ENCODE measurements around the gene XPO4.
"Not testable (repeated sequence)": the region's sequence is repeated elsewhere in the genome, so short reads cannot be mapped to it uniquely, and the experiment has no call there.

Gene XPO4

DNA sequence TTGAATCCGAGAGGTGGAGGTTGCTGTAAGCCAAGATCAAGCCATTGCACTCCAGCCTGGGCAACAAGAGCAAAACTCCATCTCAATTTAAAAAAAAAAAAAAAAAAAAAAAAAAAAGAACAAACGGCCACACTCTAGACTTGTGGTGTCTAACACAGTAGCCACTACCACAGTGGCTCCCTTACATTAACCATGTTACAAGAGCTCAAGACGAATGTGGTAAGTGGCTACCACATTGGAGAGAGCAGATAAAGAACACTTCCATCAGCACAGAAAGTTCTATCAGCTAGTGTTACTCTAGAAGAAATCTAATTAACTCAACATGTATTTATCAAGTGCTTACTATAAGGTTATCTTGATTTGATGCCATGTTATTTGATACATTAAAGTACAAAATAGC is 11.5 kb downstream of the XPO4 start:
- DNase-seq (ENCODE audit: low spot score) = no peak

DNA sequence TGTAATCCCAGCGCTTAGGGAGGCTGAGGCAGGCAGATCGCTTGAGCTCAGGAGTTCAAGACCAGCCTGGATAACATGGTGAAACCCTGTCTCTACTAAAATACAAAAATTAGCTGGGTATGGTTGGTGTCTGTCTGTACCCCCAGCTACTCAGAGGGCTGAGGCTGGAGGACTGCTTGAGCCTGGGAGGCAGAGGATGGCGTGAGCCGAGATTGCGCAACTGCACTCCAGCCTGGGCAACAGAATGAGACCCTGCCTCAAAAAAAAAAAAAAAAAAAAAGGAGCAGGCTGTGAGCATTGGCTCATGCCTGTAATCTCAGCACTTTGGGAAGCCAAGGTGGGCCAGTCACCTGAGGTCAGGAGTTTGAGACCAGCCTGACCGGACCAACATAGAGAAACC is 12.0 kb downstream of the XPO4 start:
- not testable (repeated sequence) for DNase-seq (ENCODE audit: low spot score)

DNA sequence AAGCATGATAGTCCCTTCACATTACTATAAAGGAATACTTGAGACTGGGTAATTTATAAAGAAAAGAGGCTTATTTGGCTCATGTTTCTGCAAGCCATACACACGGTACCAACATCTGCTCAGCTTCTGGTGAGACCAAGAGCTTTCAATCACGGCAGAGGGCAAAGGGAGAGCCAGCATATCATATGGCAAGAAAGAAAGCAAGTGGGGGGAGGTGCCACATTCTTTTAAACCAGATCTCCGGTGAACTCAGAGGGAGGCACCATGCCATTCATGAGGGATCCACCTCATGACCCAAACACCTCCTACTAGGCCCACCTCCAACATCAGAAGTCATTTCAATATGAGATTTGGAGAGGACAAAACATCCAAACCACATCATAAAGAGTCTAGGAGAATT is 20.3 kb downstream of the XPO4 start:
- DNase-seq (ENCODE audit: low spot score) = no peak

DNA sequence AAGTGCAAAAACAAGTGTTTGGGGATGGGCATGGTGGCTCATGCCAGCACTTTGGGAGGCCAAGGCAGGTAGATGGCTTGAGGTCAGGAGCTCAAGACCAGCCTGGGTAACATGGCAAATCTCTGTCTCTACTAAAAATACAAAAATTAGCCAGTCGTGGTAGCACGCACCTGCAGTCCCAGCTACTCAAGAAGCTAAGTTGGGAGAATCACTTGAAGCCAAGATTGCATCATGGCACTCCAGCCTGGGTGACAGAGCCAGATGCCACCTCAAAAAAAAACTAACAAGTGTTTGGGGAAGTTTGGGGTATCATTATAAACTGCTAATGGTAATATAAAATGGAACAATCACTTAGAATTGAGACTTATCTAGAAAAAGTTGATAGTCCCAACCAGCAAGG is 24.6 kb downstream of the XPO4 start:
- DNase-seq (ENCODE audit: low spot score) = no peak

DNA sequence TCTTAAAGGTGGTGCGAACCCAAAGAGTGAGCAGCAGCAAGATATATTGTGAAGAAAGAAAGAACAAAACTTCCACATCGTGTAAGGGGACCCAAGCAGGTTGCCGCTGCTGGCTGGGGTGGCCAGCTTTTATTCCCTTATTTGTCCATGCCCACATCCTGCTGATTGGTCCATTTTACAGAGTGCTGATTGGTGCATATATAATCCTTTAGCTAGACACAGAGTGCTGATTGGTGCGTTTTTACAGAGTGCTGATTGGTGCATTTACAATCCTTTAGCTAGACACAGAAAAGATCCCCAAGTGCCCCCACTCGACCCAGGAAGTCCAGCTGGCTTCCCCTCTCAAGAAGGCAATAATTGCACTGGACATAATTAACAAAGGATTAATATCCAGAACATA is 25.7 kb downstream of the XPO4 start:
- DNase-seq (ENCODE audit: low spot score) = not testable (repeated sequence)

DNA sequence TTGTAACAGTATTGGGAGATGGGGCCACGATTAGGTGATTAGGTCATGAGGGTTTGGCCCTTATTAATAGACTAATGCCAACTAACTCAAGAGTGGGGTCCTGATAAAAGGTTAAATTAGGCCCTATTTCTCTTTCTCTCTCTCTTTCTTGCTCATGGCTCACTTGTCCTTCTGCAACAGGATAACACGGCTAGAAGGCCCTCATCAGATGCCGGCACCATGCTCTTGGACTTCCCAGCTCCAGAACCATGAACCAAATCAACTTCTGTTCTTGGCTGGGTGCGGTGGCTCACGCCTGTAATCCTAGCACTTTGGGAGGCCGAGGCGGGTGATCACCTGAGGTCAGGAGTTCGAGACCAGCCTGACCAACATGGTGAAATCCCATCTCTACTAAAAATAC is 28.1 kb downstream of the XPO4 start:
- not testable (repeated sequence) for DNase-seq (ENCODE audit: low spot score)

DNA sequence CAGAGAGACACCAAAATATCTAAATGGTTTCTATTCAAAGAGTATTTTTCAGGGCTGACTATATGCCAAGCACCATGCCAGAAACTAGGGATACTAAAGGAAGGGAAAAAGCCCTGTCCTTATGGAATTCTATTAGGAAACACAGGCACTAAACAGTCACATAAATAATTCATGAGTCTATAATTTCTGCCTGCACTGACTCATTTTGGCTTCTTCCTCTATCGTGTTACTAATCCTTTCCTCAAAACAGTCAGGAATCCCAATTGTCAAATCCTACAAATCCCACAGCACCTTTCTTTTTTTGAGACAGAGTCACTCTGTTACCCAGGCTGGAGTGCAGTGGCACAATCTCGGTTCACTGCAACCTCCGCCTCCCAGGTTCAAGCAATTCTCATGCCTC is 29.2 kb downstream of the XPO4 start:
- no peak for DNase-seq (ENCODE audit: low spot score)

DNA sequence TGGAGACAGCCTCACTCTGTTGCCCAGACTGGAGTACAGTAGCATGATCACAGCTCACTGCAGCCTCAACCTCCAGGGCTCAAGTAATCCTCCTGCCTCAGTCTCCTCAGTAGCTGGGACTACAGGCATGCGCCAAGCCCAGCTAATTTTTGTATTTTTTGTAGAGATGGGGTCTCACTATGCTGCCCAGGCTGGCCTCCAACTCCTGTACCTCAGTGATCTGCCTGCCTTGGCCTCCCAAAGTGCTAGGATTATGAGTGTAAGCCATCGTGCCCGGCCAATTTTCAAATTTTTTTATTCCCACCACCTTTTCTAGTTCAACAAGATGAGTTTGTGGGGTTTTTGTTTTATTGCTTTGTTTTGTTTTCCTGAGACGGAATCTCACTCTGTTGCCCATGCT is 31.7 kb downstream of the XPO4 start:
- DNase-seq (ENCODE audit: low spot score) = no peak

DNA sequence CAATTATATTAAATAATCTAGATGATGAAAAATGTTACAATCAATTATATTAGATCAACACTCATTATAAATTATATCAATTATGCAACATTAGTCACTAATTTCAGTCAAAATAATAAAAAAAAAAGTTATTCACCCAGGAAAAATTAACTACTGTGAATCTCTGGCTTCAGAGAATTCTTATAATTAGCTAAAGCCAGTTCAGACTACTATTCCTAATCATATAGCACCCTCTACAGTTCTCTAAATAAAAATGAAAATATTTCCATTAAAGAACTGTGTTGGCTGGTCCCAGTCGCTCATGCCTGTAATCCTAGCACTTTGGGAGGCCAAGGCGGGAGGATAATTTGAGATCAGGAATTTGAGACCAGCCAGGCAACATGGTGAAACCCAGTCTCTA is 33.0 kb downstream of the XPO4 start:
- peak; percentile 46 for DNase-seq (ENCODE audit: low spot score)

DNA sequence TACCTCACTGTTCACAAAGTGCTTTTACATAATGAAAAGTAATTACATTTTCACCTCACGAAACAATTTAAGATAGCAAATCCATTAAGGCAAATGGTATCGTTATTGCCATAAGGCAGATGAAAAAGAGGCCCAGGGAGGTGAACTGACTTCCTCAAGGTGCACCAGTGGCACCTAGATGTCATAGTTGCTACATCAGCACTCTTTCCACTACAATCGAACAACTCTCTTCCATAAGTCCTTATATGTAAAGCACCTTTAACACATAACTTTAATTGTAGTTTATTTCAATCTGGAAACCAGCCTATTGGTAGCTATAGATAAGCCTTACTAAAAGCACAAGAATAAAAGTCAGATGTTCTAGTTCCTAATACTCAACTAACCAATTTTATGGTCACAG is 35.1 kb downstream of the XPO4 start:
- DNase-seq (ENCODE audit: low spot score) = no peak

DNA sequence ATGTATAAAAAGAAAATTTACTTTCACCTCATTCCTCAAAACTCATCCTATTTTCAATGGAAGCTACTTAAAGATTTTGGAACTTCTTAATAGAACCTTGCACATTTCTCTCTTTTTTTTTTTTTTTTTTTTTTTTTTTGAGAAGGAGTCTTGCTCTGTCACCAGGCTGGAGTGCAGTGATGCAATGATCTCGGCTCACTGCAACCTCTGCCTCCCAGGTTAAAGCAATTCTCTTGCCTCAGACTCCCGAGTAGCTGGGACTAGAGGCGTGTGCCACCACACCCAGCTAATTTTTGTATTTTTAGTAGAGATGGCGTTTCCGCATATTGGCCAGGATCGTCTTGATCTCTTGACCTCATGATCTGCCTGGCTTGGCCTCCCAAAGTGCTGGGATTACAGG is 40.9 kb downstream of the XPO4 start:
- not testable (repeated sequence) for DNase-seq (ENCODE audit: low spot score)

DNA sequence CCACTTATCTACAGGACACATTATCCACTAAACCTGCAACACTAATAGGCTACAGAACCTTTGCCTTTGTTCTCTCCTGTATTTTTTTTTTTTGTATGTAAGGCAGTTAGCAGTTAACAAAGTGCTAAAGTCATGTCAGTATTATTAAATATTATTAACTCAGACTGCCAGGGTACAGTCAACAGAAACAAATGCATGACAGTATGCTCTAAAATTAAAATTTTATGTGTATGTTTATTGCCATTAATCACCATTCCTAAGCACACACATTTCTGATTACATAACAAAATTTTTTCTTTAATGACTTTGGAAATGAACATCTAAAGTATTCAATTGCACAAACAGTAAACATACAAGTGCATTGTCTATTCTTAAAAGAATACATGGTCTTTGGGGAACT is 41.7 kb downstream of the XPO4 start:
- no peak for DNase-seq (ENCODE audit: low spot score)

DNA sequence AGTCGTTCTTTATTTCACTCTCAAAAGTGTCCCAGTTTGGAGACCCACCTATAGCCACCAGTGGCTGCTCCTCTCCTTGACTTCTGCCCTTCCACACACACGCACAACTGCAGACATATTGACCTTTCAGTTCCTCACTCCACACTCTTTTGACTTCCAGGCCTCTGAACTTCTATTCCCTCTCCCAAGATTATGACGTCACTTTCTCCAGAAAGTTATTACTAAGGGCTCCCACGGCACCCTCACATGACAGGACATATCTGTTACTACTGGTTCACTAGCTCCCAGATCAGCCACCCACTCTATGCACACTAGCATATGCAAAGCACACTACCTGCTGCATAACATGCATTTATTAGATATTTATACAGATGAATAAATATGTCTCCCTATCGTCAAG is 45.9 kb downstream of the XPO4 start:
- DNase-seq (ENCODE audit: low spot score) = no peak

DNA sequence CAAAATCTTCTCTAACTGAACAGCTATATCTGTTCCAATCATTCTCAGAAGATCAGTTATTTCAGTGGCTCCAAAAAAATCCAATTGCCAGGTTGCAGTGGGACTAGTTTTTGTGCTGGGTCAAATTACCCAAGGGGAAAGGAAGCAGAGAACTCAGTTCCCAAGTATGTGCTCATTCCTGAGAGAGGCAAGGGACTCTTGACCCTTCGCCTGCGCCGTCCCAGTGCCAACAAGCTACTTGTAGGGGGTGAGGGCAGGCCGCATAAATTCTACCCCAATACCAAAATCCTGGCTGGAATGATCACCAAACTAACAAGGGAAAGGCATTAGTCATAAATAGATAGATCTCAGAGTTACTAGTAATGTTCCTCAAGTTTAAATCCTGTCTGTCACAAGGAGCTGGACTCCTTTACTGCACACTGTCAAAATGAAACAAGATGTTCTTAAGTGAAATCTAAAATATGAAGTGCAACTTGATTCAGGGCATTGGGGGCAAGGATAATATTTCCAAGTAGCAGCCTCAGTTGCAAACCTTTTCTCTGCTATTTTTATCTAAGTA is 50.6 kb downstream of the XPO4 start:
- DNase-seq (ENCODE audit: low spot score) = no peak

DNA sequence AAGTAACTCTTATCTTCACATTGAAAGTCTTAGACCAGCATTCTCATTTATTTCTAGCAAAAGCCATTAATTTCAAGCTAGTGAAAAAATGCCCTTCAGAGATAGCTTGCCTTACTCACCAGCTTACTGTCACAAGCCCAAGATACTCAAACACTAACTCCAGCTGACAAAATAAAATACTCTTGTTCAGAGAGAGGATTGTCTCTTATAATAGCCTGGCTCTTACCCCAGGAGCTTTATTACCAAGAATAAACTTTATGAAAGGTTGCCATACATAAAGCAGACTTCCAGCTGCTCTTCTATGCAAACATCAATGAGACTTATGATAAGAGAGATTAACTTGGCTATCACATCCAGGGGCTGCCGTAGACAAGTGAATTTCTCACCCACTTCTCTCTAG is 53.6 kb downstream of the XPO4 start:
- DNase-seq (ENCODE audit: low spot score) = no peak

DNA sequence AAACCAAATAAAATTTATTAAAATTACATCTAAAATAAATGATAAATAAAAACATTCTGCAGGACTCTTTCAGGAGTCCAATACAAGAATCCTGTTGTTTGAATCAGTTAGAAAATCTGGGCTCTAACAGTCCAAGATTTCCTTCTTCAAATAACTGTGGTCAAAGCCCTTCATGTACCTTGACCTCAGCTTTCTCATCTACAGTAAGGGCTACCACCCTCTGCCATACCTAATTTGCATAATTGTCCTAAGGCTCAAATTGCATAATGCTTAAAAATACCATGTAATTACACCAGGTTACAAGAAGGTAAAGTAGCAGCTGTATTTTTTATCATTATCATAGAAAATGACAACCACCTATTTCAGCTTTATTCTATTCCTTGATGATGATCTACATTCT is 54.3 kb downstream of the XPO4 start:
- DNase-seq (ENCODE audit: low spot score) = no peak

DNA sequence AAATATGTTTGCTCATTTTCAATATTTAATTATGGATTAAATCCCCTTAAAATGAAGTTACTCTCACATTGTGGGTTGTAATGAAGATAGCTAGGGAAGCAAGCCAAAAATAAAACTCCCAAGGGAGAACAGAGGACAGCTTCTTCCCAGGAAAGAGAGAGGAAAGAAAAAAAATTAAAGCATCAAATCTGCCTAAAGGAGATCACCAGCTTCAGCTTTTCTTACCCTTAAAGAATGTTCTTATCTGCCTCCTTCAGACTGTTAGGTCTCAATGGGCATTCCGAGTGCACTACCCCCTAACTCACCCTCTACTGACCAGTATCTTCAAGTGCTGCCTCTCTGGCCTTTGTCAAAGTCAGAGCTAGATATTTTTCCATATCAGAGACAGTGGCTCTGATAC is 55.2 kb downstream of the XPO4 start:
- DNase-seq (ENCODE audit: low spot score) = no peak

DNA sequence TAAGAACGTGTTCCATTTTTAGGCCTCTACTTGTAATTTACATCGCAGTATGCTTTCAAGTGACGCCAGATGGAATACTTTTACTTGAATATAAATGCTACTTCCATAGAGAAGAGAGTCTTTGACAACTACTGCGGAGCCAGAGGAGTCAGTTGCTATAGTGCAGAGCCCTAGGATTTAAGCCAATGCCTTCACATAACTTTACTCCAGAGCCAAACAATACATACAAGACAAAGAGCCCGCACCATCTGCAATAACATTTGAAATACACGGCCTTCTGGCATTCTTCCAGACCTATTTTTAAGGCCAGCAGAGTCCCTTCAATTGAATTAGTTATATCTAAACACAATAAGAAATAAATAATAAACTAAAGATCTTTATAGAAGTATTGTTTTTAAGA is 59.4 kb downstream of the XPO4 start:
- DNase-seq (ENCODE audit: low spot score) = no peak

DNA sequence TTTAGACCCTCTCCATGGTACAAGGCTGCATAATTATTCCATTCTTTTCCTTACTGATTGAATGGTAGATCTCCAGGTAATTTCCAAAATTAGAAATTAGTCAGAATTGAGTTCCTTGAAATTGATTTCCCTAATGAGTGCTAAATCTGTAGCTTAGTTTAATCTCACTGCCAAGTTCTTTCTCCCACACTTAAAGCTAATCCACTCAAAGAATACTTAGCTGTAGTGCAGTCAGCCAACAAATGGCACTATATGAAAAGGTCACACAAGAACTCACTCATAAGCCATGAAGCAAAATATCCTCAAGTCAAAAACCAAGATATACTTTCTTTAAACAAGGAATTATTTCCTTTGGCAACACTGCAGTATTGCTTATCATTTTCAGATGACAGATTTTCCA is 62.0 kb downstream of the XPO4 start:
- no peak for DNase-seq (ENCODE audit: low spot score)

DNA sequence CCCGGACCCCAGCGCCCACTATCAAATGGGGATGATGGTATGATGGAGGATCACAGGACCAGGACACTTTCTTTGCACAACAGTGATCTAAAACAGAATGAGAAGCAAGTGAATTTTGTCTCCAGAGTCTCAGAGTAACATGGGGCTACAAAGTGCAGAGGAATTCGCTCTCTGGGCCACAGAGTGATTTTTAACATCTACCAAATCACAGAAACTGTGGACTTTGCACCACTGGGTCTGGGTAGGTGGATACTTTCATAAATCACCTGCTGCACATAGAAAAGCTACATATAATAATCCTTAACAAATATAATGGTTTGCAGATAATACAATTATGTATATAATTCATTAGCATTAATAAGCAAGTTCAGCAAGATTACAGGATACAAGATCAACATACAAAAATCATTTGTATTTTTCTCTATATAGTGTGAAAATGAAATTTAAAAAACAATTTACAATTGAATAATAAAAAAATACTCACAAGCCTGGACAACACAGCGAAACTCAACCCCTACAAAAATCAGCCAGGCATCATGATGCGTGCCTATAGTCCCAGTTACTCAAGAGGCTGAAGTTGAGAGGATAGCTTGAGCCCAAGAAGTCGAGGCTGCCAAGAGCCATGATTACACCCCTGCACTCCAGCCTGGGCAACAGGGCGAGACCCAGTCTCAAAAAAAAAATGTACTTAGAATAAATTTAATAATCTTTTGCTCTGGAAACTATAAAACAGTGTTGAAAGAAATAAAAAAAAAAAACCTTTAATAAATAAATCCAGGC is 68.5 kb downstream of the XPO4 start:
- no peak for DNase-seq (ENCODE audit: low spot score)

DNA sequence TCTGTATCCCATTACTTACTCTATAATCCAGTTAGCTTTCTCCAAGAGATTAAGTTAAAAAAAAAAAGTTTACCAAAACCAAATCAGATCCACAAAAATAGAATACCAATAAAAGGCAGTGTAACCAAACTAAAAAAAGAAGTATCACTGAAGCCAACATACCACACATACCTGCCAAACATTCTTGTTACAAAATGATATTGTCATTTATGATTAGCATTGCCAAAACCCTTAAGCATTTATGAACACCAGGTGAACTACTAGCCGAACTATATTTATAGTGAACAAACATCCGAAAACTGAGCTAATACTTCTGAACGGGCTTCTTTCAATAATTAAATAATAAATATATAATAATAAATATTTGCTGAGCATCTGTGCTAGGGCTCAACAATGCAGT is 69.7 kb downstream of the XPO4 start:
- DNase-seq (ENCODE audit: low spot score) = no peak

DNA sequence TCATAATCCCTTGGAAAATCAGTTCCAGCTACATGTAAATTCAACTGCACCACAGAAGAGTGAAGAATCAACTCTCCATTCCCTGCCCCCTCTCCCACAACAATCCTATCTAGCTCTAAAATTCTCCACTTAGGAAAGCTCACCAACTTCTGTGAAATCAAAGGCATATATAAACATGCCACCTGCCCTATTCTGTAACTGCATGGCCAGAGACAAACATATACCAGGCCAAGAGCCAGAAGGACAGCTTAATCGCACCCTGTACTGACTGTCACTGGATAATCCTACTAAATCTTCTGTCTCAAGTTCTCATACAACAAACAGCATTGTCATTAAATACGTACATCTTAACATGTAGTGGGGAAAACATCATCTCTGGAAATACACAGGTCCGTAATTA is 70.6 kb downstream of the XPO4 start:
- DNase-seq (ENCODE audit: low spot score) = no peak

DNA sequence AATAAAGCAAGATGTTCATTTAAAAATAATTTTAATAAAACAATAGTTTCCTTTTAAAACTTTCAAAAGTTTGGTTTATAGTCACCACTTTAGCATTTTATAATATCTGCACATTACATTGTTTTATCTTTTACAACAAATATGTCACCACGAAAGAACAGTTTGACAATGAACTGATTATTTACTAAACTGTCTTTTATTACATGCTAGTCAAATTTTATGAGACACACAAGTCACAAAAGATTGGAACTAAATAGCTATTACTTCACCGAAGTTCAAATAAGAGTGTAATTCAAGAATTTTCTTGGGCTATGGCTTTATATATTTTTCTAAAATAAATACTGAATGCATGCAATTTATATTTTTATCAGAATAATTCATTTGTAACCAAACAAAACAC is 71.3 kb downstream of the XPO4 start:
- no peak for DNase-seq (ENCODE audit: low spot score)
